Gastrocnemius medialis (tissue), 4 donors: ENCODE results near the gene SCAF1.

Experiments
- POLR2A ChIP-seq, 2 donors: fragments of 450-650 bp; IDR thresholded peaks; one replicate each; pipeline ENCODE4 v1.6.1; 2017; ENCODE audit warnings: antibody characterized with exemption in 2 of 2, mild to moderate bottlenecking in 2 of 2, moderate library complexity in 2 of 2
- TF ChIP-seq, protein P1 (sequence below), 5 experiments: fragments of 450-650 bp in 3 of 5; fragments of 200-600 bp in 2 of 5; sonication (generic) in 2 of 5; IDR thresholded peaks in 4 of 5; conservative IDR thresholded peaks in 1 of 5; 1 replicate in 4 of 5; 2 replicates in 1 of 5; pipeline ENCODE4 v1.5.1; 2016 to 2019; ENCODE audit warnings: antibody characterized with exemption in 5 of 5, mild to moderate bottlenecking in 3 of 5, moderate library complexity in 3 of 5

GRCh38 chr19:49684983-49685553 lies 43.1 kb downstream of the SCAF1 start:
- TF ChIP-seq, protein P1, sequence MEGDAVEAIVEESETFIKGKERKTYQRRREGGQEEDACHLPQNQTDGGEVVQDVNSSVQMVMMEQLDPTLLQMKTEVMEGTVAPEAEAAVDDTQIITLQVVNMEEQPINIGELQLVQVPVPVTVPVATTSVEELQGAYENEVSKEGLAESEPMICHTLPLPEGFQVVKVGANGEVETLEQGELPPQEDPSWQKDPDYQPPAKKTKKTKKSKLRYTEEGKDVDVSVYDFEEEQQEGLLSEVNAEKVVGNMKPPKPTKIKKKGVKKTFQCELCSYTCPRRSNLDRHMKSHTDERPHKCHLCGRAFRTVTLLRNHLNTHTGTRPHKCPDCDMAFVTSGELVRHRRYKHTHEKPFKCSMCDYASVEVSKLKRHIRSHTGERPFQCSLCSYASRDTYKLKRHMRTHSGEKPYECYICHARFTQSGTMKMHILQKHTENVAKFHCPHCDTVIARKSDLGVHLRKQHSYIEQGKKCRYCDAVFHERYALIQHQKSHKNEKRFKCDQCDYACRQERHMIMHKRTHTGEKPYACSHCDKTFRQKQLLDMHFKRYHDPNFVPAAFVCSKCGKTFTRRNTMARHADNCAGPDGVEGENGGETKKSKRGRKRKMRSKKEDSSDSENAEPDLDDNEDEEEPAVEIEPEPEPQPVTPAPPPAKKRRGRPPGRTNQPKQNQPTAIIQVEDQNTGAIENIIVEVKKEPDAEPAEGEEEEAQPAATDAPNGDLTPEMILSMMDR (IDR thresholded peaks at IDR 0.05 in 4 of 5, conservative IDR thresholded peaks at IDR 0.05 in 1 of 5): no peak
- no peak for TF ChIP-seq POLR2A (IDR thresholded peaks at IDR 0.05)
